Measurements from ENCODE around the gene KDM4C.
A peak's percentile ranks its signal among the peaks of the same experiment; 100 is the strongest.
"Not testable (repeated sequence)": the region's sequence is repeated elsewhere in the genome, so short reads cannot be mapped to it uniquely, and the experiment has no call there.

The KDM4C gene

GRCh38 chr9:7177383-7177782 lies 419.6 kb downstream of the KDM4C start:
- Histone ChIP-seq H3K9ac (ENCODE audit: insufficient read length) (no peak overlapping the region), H3K36me3 (ENCODE audit: insufficient read depth, low read length) (no peaks in the 10 kb centered on the region), H3K9me3 (ENCODE audit: low read depth, low read length) (no peaks in the 10 kb centered on the region), H3K4me3 (peak overlapping the region; percentile 54), H3K27ac (peak overlapping the region; percentile 77)
- no peak for TF ChIP-seq EZH2 (IDR thresholded peaks at IDR 0.05)
- TF ChIP-seq POLR2AphosphoS5 (IDR thresholded peaks at IDR 0.05; ENCODE audit: borderline replicate concordance, low read depth, low read length), result no peak
- TF ChIP-seq FOXP2 (optimal IDR thresholded peaks at IDR 0.05; ENCODE audit: control extremely low read depth, extremely low read length, insufficient read depth), result no peak
- DNase-seq (ENCODE audit: low read depth, low spot score), result peak; percentile 45

GRCh38 chr9:7178729-7179128 lies 421.0 kb downstream of the KDM4C start:
- H3K9me3 ChIP-seq (ENCODE audit: low read depth, low read length), result no peaks in the 10 kb centered on the region
- no peak overlapping the region for H3K4me3 ChIP-seq
- no peak overlapping the region for H3K9ac ChIP-seq (ENCODE audit: insufficient read length)
- no peaks in the 10 kb centered on the region for H3K36me3 ChIP-seq (ENCODE audit: insufficient read depth, low read length)
- TF ChIP-seq FOXP2 (optimal IDR thresholded peaks at IDR 0.05; ENCODE audit: control extremely low read depth, extremely low read length, insufficient read depth) (no peak), EZH2 (IDR thresholded peaks at IDR 0.05) (no peak), POLR2AphosphoS5 (IDR thresholded peaks at IDR 0.05; ENCODE audit: borderline replicate concordance, low read depth, low read length) (no peak)
- no peak overlapping the region for H3K27ac ChIP-seq
- DNase-seq (ENCODE audit: low read depth, low spot score), result no peak

- Histone ChIP-seq H3K4me3 (no peak overlapping the region), H3K9ac (ENCODE audit: insufficient read length) (no peak overlapping the region), H3K36me3 (ENCODE audit: insufficient read depth, low read length) (no peaks in the 10 kb centered on the region), H3K27ac (no peak overlapping the region), H3K9me3 (ENCODE audit: low read depth, low read length) (no peaks in the 10 kb centered on the region)
- TF ChIP-seq EZH2 (IDR thresholded peaks at IDR 0.05) (no peak), POLR2AphosphoS5 (IDR thresholded peaks at IDR 0.05; ENCODE audit: borderline replicate concordance, low read depth, low read length) (no peak), FOXP2 (optimal IDR thresholded peaks at IDR 0.05; ENCODE audit: control extremely low read depth, extremely low read length, insufficient read depth) (no peak)
- no peak for DNase-seq (ENCODE audit: low read depth, low spot score)
Observed at GRCh38 chr9:7180247-7180646, 422.5 kb downstream of the KDM4C start.

- DNase-seq (ENCODE audit: low read depth, low spot score); H3K9ac ChIP-seq (ENCODE audit: insufficient read length); H3K4me3 ChIP-seq; H3K27ac ChIP-seq; H3K36me3 ChIP-seq (ENCODE audit: insufficient read depth, low read length); H3K9me3 ChIP-seq (ENCODE audit: low read depth, low read length): not testable (repeated sequence)
Observed at GRCh38 chr9:7183139-7183538, 425.4 kb downstream of the KDM4C start.

GRCh38 chr9:7185612-7186011 lies 427.8 kb downstream of the KDM4C start:
- H3K4me3 ChIP-seq, result no peak overlapping the region
- H3K9me3 ChIP-seq (ENCODE audit: low read depth, low read length), result 0 out of 2 replicates have a peak, but pooled peaks cover 3% of the 10 kb centered on the region
- H3K27ac ChIP-seq, result no peak overlapping the region
- no peak for TF ChIP-seq EZH2 (IDR thresholded peaks at IDR 0.05)
- TF ChIP-seq POLR2AphosphoS5 (IDR thresholded peaks at IDR 0.05; ENCODE audit: borderline replicate concordance, low read depth, low read length), result no peak
- no peak for TF ChIP-seq FOXP2 (optimal IDR thresholded peaks at IDR 0.05; ENCODE audit: control extremely low read depth, extremely low read length, insufficient read depth)
- no peaks in the 10 kb centered on the region for H3K36me3 ChIP-seq (ENCODE audit: insufficient read depth, low read length)
- H3K9ac ChIP-seq (ENCODE audit: insufficient read length), result no peak overlapping the region
- no peak for DNase-seq (ENCODE audit: low read depth, low spot score)

GRCh38 chr9:7186175-7186574 lies 428.4 kb downstream of the KDM4C start:
- no peak overlapping the region for H3K27ac ChIP-seq
- H3K9me3 ChIP-seq (ENCODE audit: low read depth, low read length), result 0 out of 2 replicates have a peak, but pooled peaks cover 4% of the 10 kb centered on the region
- H3K36me3 ChIP-seq (ENCODE audit: insufficient read depth, low read length), result no peaks in the 10 kb centered on the region
- TF ChIP-seq FOXP2 (optimal IDR thresholded peaks at IDR 0.05; ENCODE audit: control extremely low read depth, extremely low read length, insufficient read depth) (no peak), POLR2AphosphoS5 (IDR thresholded peaks at IDR 0.05; ENCODE audit: borderline replicate concordance, low read depth, low read length) (no peak), EZH2 (IDR thresholded peaks at IDR 0.05) (no peak)
- no peak overlapping the region for H3K4me3 ChIP-seq
- no peak for DNase-seq (ENCODE audit: low read depth, low spot score)
- no peak overlapping the region for H3K9ac ChIP-seq (ENCODE audit: insufficient read length)

GRCh38 chr9:7192266-7192665 lies 434.5 kb downstream of the KDM4C start:
- Histone ChIP-seq H3K4me3 (no peak overlapping the region), H3K9me3 (ENCODE audit: low read depth, low read length) (0 out of 2 replicates have a peak, but pooled peaks cover 4% of the 10 kb centered on the region), H3K27ac (no peak overlapping the region), H3K36me3 (ENCODE audit: insufficient read depth, low read length) (no peaks in the 10 kb centered on the region), H3K9ac (ENCODE audit: insufficient read length) (no peak overlapping the region)
- no peak for DNase-seq (ENCODE audit: low read depth, low spot score)
- TF ChIP-seq FOXP2 (optimal IDR thresholded peaks at IDR 0.05; ENCODE audit: control extremely low read depth, extremely low read length, insufficient read depth) (no peak), EZH2 (IDR thresholded peaks at IDR 0.05) (no peak), POLR2AphosphoS5 (IDR thresholded peaks at IDR 0.05; ENCODE audit: borderline replicate concordance, low read depth, low read length) (no peak)

GRCh38 chr9:7195526-7195925 lies 437.8 kb downstream of the KDM4C start:
- TF ChIP-seq FOXP2 (optimal IDR thresholded peaks at IDR 0.05; ENCODE audit: control extremely low read depth, extremely low read length, insufficient read depth), result no peak
- TF ChIP-seq EZH2 (IDR thresholded peaks at IDR 0.05), result no peak
- TF ChIP-seq POLR2AphosphoS5 (IDR thresholded peaks at IDR 0.05; ENCODE audit: borderline replicate concordance, low read depth, low read length), result no peak
- H3K9me3 ChIP-seq (ENCODE audit: low read depth, low read length), result 0 out of 2 replicates have a peak, but pooled peaks cover 2% of the 10 kb centered on the region
- no peaks in the 10 kb centered on the region for H3K36me3 ChIP-seq (ENCODE audit: insufficient read depth, low read length)
- no peak overlapping the region for H3K4me3 ChIP-seq
- DNase-seq (ENCODE audit: low read depth, low spot score), result no peak
- no peak overlapping the region for H3K27ac ChIP-seq
- no peak overlapping the region for H3K9ac ChIP-seq (ENCODE audit: insufficient read length)

GRCh38 chr9:7196467-7196866 lies 438.7 kb downstream of the KDM4C start:
- no peak overlapping the region for H3K9ac ChIP-seq (ENCODE audit: insufficient read length)
- no peaks in the 10 kb centered on the region for H3K9me3 ChIP-seq (ENCODE audit: low read depth, low read length)
- TF ChIP-seq FOXP2 (optimal IDR thresholded peaks at IDR 0.05; ENCODE audit: control extremely low read depth, extremely low read length, insufficient read depth), result no peak
- no peak for TF ChIP-seq POLR2AphosphoS5 (IDR thresholded peaks at IDR 0.05; ENCODE audit: borderline replicate concordance, low read depth, low read length)
- no peak overlapping the region for H3K27ac ChIP-seq
- no peaks in the 10 kb centered on the region for H3K36me3 ChIP-seq (ENCODE audit: insufficient read depth, low read length)
- H3K4me3 ChIP-seq, result no peak overlapping the region
- no peak for DNase-seq (ENCODE audit: low read depth, low spot score)

Data from SK-N-MC (cell line).